Fibroblast of skin of back (primary cell): ENCODE data around the gene PPARA.

ENCODE experiments used
- DNase-seq: peaks from one replicate; pipeline ENCODE4 v3.0.0-alpha.2; 2013

Gene PPARA

GRCh38 chr22:46114518-46115387 lies 35.6 kb upstream of the PPARA start:
- peak; percentile 17 for DNase-seq

- no peak for DNase-seq
Observed at GRCh38 chr22:46115388-46115678, 35.0 kb upstream of the PPARA start.

GRCh38 chr22:46115755-46116490 lies 34.4 kb upstream of the PPARA start:
- no peak for DNase-seq

DNA sequence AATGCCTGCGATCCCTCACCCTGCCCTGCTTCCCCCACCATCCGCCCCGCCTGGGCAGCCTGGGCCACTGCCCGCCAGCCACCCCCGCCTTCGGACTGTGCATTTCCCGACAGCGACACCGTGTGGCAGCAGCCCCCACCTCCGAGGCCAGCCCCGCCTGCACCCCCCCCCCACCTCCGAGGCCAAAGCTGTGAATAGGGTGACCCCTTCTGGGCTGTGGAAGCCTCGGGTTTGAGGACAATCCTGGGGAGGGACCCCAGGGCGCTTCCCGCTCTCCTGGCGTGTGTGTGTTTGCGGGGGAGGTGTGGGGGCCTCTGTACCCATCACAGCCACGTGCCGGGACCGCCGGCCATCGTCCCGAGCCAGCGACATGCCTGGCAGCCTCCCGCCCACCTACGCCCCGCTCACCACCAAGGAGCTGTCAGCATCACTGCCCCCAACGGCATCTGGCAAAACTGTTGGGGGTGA lies 33.8 kb upstream of the PPARA start:
- peak; percentile 81 for DNase-seq

GRCh38 chr22:46117206-46118199 lies 32.8 kb upstream of the PPARA start:
- no peak for DNase-seq

- no peak for DNase-seq
Observed at GRCh38 chr22:46119093-46119728, 31.1 kb upstream of the PPARA start.

DNA sequence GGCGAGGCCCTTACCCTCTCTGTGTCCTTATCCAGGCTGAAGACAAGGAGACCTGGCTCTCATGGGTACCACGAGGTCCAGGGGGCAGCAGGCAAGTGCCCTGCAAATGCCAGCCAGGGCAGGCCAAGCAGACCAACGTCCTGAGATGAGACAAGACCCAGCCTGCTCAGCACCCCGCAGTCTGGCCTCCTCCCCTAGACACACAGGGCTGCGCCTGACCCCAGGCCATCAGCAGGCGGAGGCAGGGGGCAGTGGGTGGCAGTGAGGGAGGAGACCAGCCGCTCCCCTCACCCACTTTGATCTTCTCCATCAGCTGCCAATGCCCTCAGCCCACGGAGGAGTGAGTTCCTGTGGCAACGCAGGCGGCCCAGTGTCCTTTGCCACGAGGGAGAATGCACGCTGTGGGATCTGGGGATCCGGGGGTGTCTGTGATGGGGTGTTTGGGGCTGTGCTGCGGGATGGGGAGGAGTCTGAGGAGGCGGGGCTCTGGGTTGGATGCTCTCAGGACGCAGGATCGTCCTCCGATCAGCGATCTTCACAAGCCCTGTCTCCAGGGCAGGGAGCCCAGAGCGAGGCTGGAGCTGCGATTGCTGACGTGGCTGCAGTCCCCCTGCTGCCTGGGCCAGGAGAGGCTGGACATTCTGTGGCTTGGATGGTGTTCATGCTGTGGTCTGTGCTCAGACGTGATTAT lies 30.5 kb upstream of the PPARA start:
- DNase-seq, result peak; percentile 44

DNA sequence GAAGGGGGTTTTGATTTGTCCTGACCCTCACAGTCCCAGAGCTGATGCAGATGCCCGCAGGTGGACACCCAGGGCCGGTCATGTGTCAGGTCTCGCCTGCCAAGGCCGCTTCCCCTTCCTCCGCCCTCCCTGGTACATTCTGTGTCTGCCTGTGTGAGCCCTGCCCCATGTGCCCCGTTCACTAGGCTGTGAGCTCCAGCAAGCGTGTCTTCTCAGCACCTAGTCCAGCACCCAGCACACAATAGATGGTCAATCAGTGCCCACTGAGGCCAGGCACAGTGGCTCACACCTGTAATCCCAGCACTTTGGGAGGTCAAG lies 29.9 kb upstream of the PPARA start:
- no peak for DNase-seq

GRCh38 chr22:46121079-46121478 lies 29.2 kb upstream of the PPARA start:
- no peak for DNase-seq

DNA sequence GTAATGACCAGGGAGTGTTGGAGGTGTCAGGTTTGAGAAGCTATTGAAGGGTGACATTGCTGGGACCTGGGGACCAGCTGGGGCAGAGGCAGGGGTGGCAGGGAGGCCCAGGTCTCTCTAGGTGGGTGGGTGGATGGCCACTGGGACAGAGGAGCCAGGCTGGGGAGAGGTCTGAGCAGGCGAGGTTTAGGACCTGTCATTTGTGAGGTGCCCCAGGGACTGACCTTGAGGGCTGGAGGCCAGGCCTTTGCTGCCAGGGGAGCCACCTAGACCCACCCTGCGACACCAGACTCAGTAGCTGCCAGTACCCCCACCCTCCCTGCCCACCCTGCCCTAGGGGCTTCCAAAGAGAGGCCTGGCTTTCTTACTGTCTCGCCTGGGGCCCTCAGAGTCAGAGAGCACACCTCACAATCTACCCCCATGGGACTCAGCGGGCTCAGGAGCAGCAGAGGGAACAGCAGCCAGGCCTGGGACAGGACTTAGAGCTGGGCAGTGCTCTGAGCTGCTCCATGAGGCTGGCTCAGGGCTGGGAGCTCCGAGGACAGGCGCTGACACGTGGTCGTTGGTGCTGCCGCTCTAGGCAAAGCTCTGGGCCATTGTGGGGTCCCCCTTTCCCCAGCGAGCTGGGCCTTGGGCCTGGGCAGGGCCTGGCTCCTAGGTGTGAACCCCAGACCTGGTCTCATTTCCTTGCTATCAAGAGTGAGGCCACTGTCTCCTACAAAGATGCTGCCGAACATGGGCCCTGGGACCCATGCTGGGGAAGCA lies 28.6 kb upstream of the PPARA start:
- DNase-seq, result no peak

DNA sequence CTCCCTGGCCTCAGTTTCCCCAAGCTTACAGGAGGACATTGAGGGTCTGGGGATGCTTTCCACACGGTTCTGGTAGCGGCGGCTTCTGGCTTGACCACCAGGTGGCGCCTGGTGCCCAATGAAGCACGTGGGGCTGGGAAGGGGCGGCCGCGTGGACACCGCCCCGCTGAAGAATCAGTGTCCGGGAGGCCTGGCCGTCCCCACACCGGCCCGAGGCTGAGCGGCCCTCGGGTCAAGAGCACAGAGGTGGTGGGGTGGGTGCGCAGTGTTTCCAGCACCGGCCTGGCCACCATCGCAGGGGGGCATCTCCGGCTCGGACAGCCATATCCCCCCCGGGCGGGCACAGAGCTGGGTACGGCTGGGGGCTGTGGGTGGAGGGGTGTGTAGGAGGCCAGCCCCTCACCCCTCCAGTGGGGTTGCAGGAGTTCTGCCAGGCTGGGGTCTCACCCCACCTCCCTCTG lies 27.8 kb upstream of the PPARA start:
- peak; percentile 63 for DNase-seq

DNA sequence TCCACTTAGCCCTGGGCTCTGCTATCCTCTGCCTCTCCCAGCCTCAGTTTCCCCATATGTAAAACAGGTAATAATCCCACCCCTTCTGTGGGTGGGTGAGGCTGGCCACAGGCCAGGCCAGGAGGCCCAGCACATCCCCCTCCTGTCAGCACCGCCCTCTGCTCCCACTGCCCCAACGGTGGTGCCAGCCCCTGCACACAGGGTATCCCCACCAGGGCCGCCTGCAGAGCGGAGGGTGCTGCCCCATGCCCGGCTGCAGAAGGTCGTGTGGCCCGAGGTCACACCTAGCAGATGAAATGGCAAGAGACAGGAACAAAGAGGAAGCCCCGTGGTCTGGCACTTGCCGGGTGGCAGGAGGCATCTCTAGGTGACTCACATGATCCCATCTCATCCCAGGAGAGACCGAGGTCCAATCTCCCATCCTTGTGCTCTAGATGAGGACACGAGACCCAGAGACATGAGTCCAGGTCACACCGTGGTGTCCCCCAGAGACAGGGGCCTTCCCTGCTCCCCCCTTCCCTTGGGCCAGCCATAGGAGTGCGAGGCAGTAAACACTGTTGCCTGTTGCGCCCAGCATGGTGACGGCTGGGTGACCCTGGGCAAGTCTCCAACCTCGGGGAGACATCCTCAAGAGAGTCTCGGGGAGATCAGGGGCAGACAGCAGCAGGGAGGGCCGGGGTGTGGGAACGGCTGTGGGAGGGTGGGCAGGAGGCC lies 27.2 kb upstream of the PPARA start:
- no peak for DNase-seq

DNA sequence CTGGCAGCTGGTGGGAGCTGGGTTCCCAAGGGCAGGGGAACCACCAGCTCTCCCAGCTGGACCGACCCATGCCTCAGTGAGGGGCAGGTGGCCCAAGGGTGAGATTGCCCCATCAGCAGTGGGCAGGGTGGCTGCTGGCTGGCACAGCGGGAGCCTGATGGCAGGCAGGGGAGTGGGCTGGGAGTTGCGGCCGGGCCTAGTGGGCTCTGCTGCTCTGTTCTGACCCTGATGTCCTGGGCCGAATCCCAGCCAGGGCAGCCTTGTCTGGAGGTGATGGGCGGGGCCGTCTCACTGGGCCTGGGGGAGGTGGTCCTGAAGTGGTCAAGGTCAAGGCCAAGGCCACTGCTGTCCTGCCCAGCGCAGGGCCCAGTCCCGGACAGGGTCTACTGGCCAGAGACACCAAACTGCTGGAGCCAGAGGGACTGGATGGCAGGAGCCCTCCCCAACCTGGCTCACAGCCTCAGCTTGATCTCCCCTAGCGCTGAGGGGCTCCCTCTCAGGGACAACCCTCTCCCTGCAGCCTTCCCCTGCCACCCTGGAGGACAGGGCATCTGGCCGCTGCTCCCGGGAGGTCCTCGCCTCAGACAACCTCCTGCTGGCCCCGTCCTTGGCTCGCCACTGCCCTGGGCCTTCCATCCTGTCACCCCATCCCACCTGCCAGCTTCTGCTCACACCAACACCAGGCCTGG lies 26.5 kb upstream of the PPARA start:
- no peak for DNase-seq

DNA sequence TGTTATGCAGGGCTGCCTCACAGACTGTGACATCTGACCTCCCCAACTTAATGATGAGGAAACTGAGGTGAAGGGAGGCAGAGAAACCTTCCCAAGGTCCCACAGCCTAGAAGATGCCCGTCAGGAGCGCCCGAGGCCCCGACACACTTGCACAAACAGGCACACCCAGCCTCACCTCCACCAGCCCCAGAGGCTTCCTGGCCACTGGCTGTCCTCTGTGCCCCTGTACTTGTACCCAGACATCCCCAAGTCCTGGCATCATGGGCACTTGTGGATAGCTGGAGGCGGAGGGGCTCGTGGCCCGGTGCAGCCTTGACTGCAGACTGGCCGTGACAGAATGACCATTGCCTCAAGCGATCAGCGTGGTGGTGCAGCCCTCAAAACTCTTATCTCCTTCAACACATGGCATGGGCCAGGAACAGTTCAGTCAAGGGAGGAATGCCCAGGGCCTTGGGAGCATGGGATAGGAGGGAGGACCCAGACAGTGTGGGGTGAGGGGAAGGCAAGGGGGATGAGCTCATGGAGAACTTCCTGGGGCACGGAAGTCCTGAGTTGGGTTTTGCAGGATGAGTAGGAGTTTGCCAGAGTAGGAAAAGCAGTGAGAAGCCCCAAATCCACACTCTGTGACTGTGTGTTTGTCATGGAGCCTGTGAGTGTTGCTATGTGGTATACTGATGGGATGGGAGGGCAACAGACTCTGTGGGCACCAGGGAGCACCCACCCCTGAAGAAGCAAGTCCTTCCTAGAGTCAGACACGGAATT lies 25.8 kb upstream of the PPARA start:
- DNase-seq, result no peak

GRCh38 chr22:46125311-46125710 lies 25.0 kb upstream of the PPARA start:
- no peak for DNase-seq

- DNase-seq, result no peak
Observed at GRCh38 chr22:46125816-46126765, 24.2 kb upstream of the PPARA start.

GRCh38 chr22:46126853-46127385 lies 23.4 kb upstream of the PPARA start:
- DNase-seq, result no peak
